Erythroblast (primary cell): Measurements from ENCODE around the gene GAL3ST2.

Experiments
- GATA1 ChIP-seq: IDR thresholded peaks from 2 replicates; pipeline ENCODE4 v1.6.1; 2011; ENCODE audit warnings: low read depth, mild to moderate bottlenecking, control low read depth, low read length, moderate library complexity
- POLR2A ChIP-seq: IDR thresholded peaks from 2 replicates; pipeline ENCODE4 v1.6.1; 2011; ENCODE audit warnings: mild to moderate bottlenecking, low read length

DNA sequence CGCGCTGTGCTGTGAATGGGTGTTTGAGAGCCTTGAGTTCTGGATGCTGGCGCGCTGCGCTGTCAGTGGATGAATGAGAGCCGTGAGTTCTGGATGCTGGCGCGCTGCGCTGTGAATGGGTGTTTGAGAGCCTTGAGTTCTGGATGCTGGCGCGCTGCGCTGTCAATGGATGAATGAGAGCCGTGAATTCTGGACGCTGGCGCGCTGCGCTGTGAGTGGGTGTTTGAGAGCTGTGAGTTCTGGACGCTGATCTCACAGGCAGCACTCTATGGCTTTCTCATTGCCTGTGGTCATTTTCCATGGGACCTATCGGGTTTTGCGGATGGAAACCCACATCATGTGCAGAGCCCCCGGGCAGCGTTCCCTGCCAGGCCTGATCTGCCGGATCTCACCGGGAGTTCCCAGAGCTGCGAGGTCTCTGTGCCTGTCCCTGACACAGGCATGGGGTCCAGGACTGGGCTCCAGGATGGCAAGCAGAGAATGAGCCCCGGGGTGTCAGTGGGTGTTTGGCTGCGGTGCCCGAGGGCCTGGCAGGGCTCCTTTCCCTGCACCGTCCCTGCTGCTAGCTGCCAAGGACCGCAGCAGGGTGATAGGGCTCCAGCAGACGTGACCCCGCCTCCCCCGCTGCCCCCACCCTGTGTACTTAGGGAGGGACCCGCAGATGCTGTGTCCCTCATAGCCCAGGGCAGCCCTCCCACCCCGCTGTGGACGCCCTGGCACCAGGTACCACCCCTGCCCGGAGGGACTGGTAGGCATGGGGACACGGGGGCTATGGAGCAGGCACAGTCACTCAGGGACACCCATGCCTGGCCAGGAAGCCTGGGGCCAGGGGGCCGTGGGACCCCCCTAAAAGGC is 72.4 kb downstream of the GAL3ST2 start:
- TF ChIP-seq POLR2A (no peak), GATA1 (no peak)
